Endothelial cell of umbilical vein (primary cell): ENCODE results near the gene CDKN1C. TPM values are rescaled to one million over a fixed set of nuclear protein-coding genes. Genes with fewer than 3 reads are reported as not detected.

ENCODE experiments used
- Bru-seq: library from RNA; stranded (reverse); fragments of 400-500 nt; gene quantifications from one replicate; lab custom pipeline; 2021; lab: Mats Ljungman, UMichigan
- BruChase-seq, 2 experiments: library from RNA; stranded (reverse); fragments of 400-500 nt; gene quantifications; one replicate each; lab custom pipeline; 2021; lab: Mats Ljungman, UMichigan
- BruUV-seq: library from RNA; stranded (reverse); fragments of 400-500 nt; replicated peaks from 2 replicates; lab custom pipeline; 2021; lab: Mats Ljungman, UMichigan
- CTCF ChIA-PET: fragments of 300-600, 350-600 bp; sonication (Branson Sonifier 250); formaldehyde crosslinking; loops from one replicate; lab custom pipeline; 2021; ENCODE audit warnings: antibody characterized with exemption, inconsistent platforms; lab: Charles Lee
- POLR2A ChIA-PET: fragments of 300-600, 350-600 bp; sonication (Branson Sonifier 250); formaldehyde crosslinking; loops from one replicate; lab custom pipeline; 2021; ENCODE audit warnings: antibody characterized with exemption, inconsistent platforms; lab: Charles Lee
- DNase-seq: peaks from one replicate; pipeline ENCODE4 v3.0.0-alpha.2; 2011; ENCODE audit warnings: low read depth, low spot score
- FAIRE-seq: peaks from 2 replicates; lab custom pipeline; 2011; peaks lifted over from hg19 to GRCh38; lab: Jason Lieb, UNC
- H2AFZ ChIP-seq: 2 replicates; pipeline ENCODE4 v1.6.0; 2012; ENCODE audit warnings: low read depth, low read length, control low read depth, inconsistent platforms
- H3K27ac ChIP-seq: 2 replicates; pipeline ENCODE4 v1.5.1; 2011; ENCODE audit warnings: low read depth, mild to moderate bottlenecking, control low read depth, low read length, moderate library complexity; ENCODE audit not compliant: insufficient read depth
- H3K27me3 ChIP-seq, 2 experiments: 2 replicates each; pipeline versions ENCODE4 v1.6.0 to v1.6.1; 2011; ENCODE audit warnings: low read length in 2 of 2, mixed read lengths in 1 of 2; ENCODE audit not compliant: control insufficient read depth in 2 of 2, insufficient read depth in 2 of 2
- H3K36me3 ChIP-seq, 2 experiments: 2 replicates in 1 of 2; 3 replicates in 1 of 2; pipeline ENCODE4 v1.5.1; 2011; ENCODE audit warnings: low read length in 2 of 2, mild to moderate bottlenecking in 1 of 2, moderate library complexity in 1 of 2; ENCODE audit not compliant: control insufficient read depth in 2 of 2, insufficient read depth in 2 of 2; ENCODE audit errors: extremely low read depth in 1 of 2
- H3K4me1 ChIP-seq: 3 replicates; pipeline ENCODE4 v1.5.1; 2011; ENCODE audit warnings: mild to moderate bottlenecking, low read length; ENCODE audit not compliant: control insufficient read depth, insufficient read depth; ENCODE audit errors: extremely low read depth
- H3K4me2 ChIP-seq: 2 replicates; pipeline ENCODE4 v1.6.1; 2011; ENCODE audit warnings: low read length, control low read depth, mixed read lengths; ENCODE audit not compliant: insufficient read depth
- H3K4me3 ChIP-seq, 3 experiments: fragments of 200-600 bp in 1 of 3; sonication (generic), shearing (Covaris generic) in 1 of 3; replicated peaks in 1 of 3; 2 replicates each; pipeline ENCODE4 v1.5.1; 2011 to 2016; ENCODE audit warnings: control low read depth in 3 of 3, low read length in 3 of 3, mild to moderate bottlenecking in 2 of 3, inconsistent platforms in 1 of 3, low read depth in 1 of 3, moderate library complexity in 1 of 3; ENCODE audit not compliant: insufficient read depth in 1 of 3
- H3K79me2 ChIP-seq: 2 replicates; pipeline ENCODE4 v1.6.0; 2012; ENCODE audit warnings: low read length, inconsistent platforms; ENCODE audit not compliant: control insufficient read depth, insufficient read depth
- H3K9ac ChIP-seq: replicated peaks from 2 replicates; pipeline ENCODE3; 2011; ENCODE audit warnings: low read length, control low read depth; ENCODE audit not compliant: insufficient read depth; ENCODE audit errors: extremely low read depth
- H3K9me1 ChIP-seq: replicated peaks from 3 replicates; pipeline ENCODE4 v1.6.0; 2011; ENCODE audit warnings: mild to moderate bottlenecking, low read length; ENCODE audit not compliant: control insufficient read depth, insufficient read depth; ENCODE audit errors: extremely low read depth
- H3K9me3 ChIP-seq: replicated peaks from 2 replicates; pipeline ENCODE4 v1.5.1; 2012; ENCODE audit warnings: low read length, inconsistent platforms; ENCODE audit not compliant: control insufficient read depth, insufficient read depth
- H4K20me1 ChIP-seq: replicated peaks from 2 replicates; pipeline ENCODE3; 2011; ENCODE audit warnings: mild to moderate bottlenecking, low read length; ENCODE audit not compliant: control insufficient read depth, insufficient read depth; ENCODE audit errors: extremely low read depth
- CTCF ChIP-seq, 2 donors: IDR thresholded peaks; 1 replicate in 1 of 2; 2 replicates in 1 of 2; pipeline ENCODE4 v1.5.1; 2011; ENCODE audit warnings: low read length in 2 of 2, mild to moderate bottlenecking in 2 of 2, moderate library complexity in 2 of 2, control low read depth in 1 of 2, inconsistent platforms in 1 of 2, low read depth in 1 of 2; ENCODE audit not compliant: insufficient read depth in 1 of 2; ENCODE audit errors: extremely low read depth in 1 of 2
- EZH2 ChIP-seq: IDR thresholded peaks from 2 replicates; pipeline ENCODE4 v1.6.1; 2012; ENCODE audit warnings: borderline replicate concordance, low read depth, mild to moderate bottlenecking, moderate library complexity, low read length, inconsistent platforms; ENCODE audit not compliant: severe bottlenecking
- FOS ChIP-seq: IDR thresholded peaks from 2 replicates; pipeline ENCODE4 v1.6.1; 2011; ENCODE audit warnings: mild to moderate bottlenecking, low read length, moderate library complexity, borderline replicate concordance; ENCODE audit not compliant: insufficient read depth
- GATA2 ChIP-seq: IDR thresholded peaks from 2 replicates; pipeline ENCODE4 v1.7.0; 2011; ENCODE audit warnings: low read depth, mild to moderate bottlenecking, moderate library complexity, mixed read lengths, low read length; ENCODE audit not compliant: insufficient read length, insufficient read depth
- JUN ChIP-seq: IDR thresholded peaks from 2 replicates; pipeline ENCODE4 v1.6.1; 2011; ENCODE audit warnings: borderline replicate concordance, low read depth; ENCODE audit not compliant: insufficient read length, insufficient read depth
- MAX ChIP-seq: IDR thresholded peaks from 2 replicates; pipeline ENCODE4 v1.6.1; 2011; ENCODE audit not compliant: insufficient read depth, insufficient read length
- MYC ChIP-seq: IDR thresholded peaks from one replicate; pipeline ENCODE4 v1.6.1; 2011; ENCODE audit warnings: mild to moderate bottlenecking, low read depth, low read length
- POLR2A ChIP-seq: IDR thresholded peaks from 2 replicates; pipeline ENCODE4 v1.6.1; 2012; ENCODE audit warnings: low read depth, mild to moderate bottlenecking, control low read depth, low read length
- POLR2AphosphoS5 ChIP-seq: IDR thresholded peaks from 2 replicates; pipeline ENCODE4 v1.6.1; 2012; ENCODE audit warnings: low read depth, mild to moderate bottlenecking, control low read depth, low read length, moderate library complexity; ENCODE audit not compliant: insufficient read depth
- dilution Hi-C: fragments of 300-500 bp; cut with MboI; formaldehyde crosslinking; loops from one replicate; pipeline ENCODE4 v1.15.0; 2019; ENCODE audit warnings: low sequenced_read_pairs; ENCODE audit not compliant: extremely low pct_ligation_motif_present
- intact Hi-C: fragments of 100-400 bp; cut with micrococcal nuclease; formaldehyde crosslinking; loops from one replicate; pipeline ENCODE4 v1.10.0; 2022
- long read RNA-seq: library from polyadenylated mRNA; stranded (forward); transcript quantifications from one replicate; pipeline ENCODE4 v2.0.0, GENCODE V29; 2021
- polyA minus RNA-seq, 3 experiments: library from RNA; depleted of rRNA, polyadenylated mRNA; stranded (reverse); fragments of >200 nt; gene quantifications; 1 replicate in 1 of 3; 2 replicates in 2 of 3; pipeline ENCODE4 v1.2.3, GENCODE V29; 2011
- polyA plus RNA-seq, 4 experiments: library from polyadenylated mRNA; depleted of rRNA in 3 of 4; stranded (reverse) in 3 of 4; unstranded in 1 of 4; fragments of >200 nt; gene quantifications; 2 replicates each; pipeline versions ENCODE4 v1.2.1 to v1.2.3, GENCODE V29; 2011 to 2012; ENCODE audit warnings: missing spikeins in 1 of 4
- total RNA-seq: library from RNA; stranded (reverse); gene quantifications from 2 replicates; pipeline ENCODE4 v1.2.3, GENCODE V29; 2021

CDKN1C gene
- total RNA-seq = 5.2 and 9.0 TPM in 2 replicates
- polyA plus RNA-seq = 4.1 and 6.6 TPM in 2 replicates
- polyA plus RNA-seq (2011; cell fraction: cytosol; rRNA removed) = 1.6 and 2.5 TPM in 2 replicates
- polyA plus RNA-seq (2011; cell fraction: nucleus; rRNA removed) = 1.9 TPM in 2 replicates
- 0.99 and 2.3 TPM in 2 replicates for polyA plus RNA-seq (2012)
- polyA minus RNA-seq = 1.4 and 2.4 TPM in 2 replicates
- polyA minus RNA-seq (2011; cell fraction: cytosol; rRNA and poly(A)+ RNA removed) = 55.3 TPM
- polyA minus RNA-seq (2011; cell fraction: nucleus; rRNA and poly(A)+ RNA removed) = 0.63 and 2.2 TPM in 2 replicates
- percentile 26 among the genes with signal in this experiment for Bru-seq, nascent RNA
- BruChase-seq, experiment 1, labeled RNA remaining after a 6-hour chase = percentile 51 among the genes with signal in this experiment
- BruChase-seq, experiment 2, labeled RNA remaining after a 2-hour chase = percentile 39 among the genes with signal in this experiment
- long read RNA-seq, transcript CDKN1C-204 (4 exons, 1,771 nt) = major isoform, 10 of 16 reads
- long read RNA-seq, partial matches to known transcripts = 0 of 16 reads
- long read RNA-seq, other reads (novel, unspliced or antisense) = 2 of 16 reads

DNA sequence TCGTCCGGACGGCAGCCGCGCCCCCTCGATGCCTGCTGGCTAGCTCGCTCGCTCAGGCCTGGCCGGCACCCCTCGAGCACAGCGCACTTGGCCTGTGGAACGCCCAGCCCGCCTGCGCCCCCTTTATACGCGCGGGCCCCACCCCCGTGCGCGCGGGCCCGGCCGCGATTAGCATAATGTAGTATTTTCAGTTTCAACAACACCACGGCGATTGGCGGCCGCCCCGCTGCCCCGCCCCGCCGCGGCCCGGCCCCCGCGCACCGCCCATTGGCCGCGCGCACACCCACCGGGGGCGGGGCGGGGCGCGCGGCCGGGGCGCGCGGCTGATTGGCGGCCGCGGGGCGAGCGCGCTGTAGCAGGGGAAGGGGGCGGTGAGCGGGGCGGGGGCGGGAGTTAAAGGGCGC, at the start of gene CDKN1C:
Gene CDKN1C, minus strand, starts transcription at position 98 of the 404 bp plus-strand sequence. CDS start 319 bp downstream, outside the sequence.
- ChIA-PET POLR2A (interaction anchor here (1.7 kb wide), 1 partner anchor 43 kb away, joined by 5 read pairs; the partner anchor contains the start of gene PHLDA2), CTCF (interaction anchor here (1.0 to 16.2 kb wide), 3 partner anchors 352 to 691 kb away, joined by 3 to 711 read pairs (median 3); no protein-coding TSS in a partner anchor)
- Histone ChIP-seq H3K27me3 (peaks cover 3 to 14% of the 10 kb centered on the region in 2 experiments), H2AFZ (peak within 1 kb of the TSS; percentile 84), H4K20me1 (no peaks in the 10 kb centered on the region), H3K9me3 (no peaks in the 10 kb centered on the region), H3K79me2 (no peaks in the 10 kb centered on the region), H3K4me2 (peak within 1 kb of the TSS; percentile 73), H3K9ac (no peak within 1 kb of the TSS), H3K9me1 (no peaks in the 10 kb centered on the region), H3K36me3 (no peaks in the 10 kb centered on the region), H3K4me1 (peaks cover 8% of the 10 kb centered on the region), H3K4me3 (peak within 1 kb of the TSS in 2 of 3 experiments; percentile 12 to 44), H3K27ac (no peak within 1 kb of the TSS)
- no TSS peak for BruUV-seq
- no peak for TF ChIP-seq CTCF (IDR thresholded peaks at IDR 0.05; ENCODE audit: extremely low read depth in 1 of 2, insufficient read depth in 1 of 2, low read depth in 1 of 2, low read length in 2 of 2)
- TF ChIP-seq MYC = no peak
- no peak for TF ChIP-seq POLR2AphosphoS5
- no peak for TF ChIP-seq FOS
- TF ChIP-seq POLR2A = no peak
- no peak for TF ChIP-seq JUN
- no peak for TF ChIP-seq EZH2
- no peak for TF ChIP-seq GATA2
- no peak for TF ChIP-seq MAX
- DNase-seq (peak; percentile 88), FAIRE-seq (peak; percentile 55)
- dilution Hi-C loops = no loop called here
- intact Hi-C loops = loop anchor here (5.0 to 10.0 kb wide), 3 partner anchors 111 to 581 kb away; partner anchors contain the start of genes C11orf21 and TSPAN32
